Measurements from ENCODE around the gene IFT80. TPM values are rescaled to one million over a fixed set of nuclear protein-coding genes. Genes with fewer than 3 reads are reported as not detected.

The IFT80 gene
- total RNA-seq, 1 experiment from 2014 or later = 9.1 TPM

DNA sequence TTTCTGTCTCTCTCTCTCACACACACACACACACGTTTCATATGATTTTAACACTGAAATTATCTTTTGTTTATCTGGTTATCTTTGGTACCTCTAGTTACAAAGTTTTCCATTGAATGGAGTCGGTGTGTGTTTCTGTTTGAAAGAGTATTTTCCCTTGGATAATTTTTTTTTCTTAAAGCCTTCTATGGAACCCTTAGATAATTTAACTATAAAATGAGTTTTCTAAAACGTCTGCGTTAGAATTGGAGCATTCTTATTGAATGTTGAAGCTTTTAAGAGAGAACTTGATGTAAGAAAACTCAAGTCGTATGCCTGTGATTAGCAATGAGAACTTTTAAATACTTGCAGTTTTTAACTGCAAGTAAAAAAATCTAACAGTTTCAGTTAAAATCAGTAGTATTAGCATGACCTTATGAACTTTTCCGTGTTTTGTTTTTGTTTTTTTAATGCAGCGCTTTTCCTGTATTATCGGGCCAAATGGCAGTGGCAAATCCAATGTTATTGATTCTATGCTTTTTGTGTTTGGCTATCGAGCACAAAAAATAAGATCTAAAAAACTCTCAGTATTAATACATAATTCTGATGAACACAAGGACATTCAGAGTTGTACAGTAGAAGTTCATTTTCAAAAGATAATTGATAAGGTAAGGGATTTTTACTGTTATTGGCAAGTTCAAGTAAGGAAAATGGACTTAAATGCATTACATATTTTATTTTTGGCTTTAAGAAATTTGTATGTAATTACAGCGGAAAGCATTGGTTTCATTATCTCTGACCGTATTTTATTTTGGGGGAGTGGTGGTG, 3.4 kb upstream of the IFT80 start:
- H4K20me1 ChIP-seq (ENCODE audit: low read length) = peaks cover 68% of the 10 kb centered on the region
- DNase-seq (no peak), ATAC-seq (no peak)
- H3K4me3 ChIP-seq (ENCODE audit: low read length) = peak overlapping the region; percentile 92
- H3K79me2 ChIP-seq (ENCODE audit: low read length) = peaks cover 96% of the 10 kb centered on the region
- peak overlapping the region; percentile 95 for H3K4me2 ChIP-seq (ENCODE audit: low read length)
- BruUV-seq (replicated peaks) = no TSS peak
- intact Hi-C loops (cut with micrococcal nuclease) = no loop called here
- ChIA-PET CTCF (no interaction called here), POLR2A (ENCODE audit: unreplicated experiment) (interaction anchor here (0.6 kb wide), 1 partner anchor 1605 kb away, joined by 27 read pairs; no protein-coding TSS in a partner anchor)
- H3K4me1 ChIP-seq (ENCODE audit: insufficient read depth, low read length) = peaks cover 22% of the 10 kb centered on the region
- peak overlapping the region; percentile 97 for H3K9ac ChIP-seq (ENCODE audit: low read length)
- no peaks in the 10 kb centered on the region for H3K9me3 ChIP-seq (ENCODE audit: low read length)
- peaks cover 55% of the 10 kb centered on the region for H3K36me3 ChIP-seq (ENCODE audit: low read depth, low read length)
- peak overlapping the region; percentile 3; the same call in 1 of the 2 replicates for H3K27ac ChIP-seq (ENCODE audit: low read length)
- no peak overlapping the region for H2AFZ ChIP-seq (ENCODE audit: low read length)
- H3K27me3 ChIP-seq (ENCODE audit: low read length) = no peaks in the 10 kb centered on the region
- H3F3A ChIP-seq (ENCODE audit: low read length, unreplicated experiment) = no peaks in the 10 kb centered on the region
- TF ChIP-seq EZH2phosphoT487 (IDR thresholded peaks at IDR 0.05; ENCODE audit: borderline replicate concordance, low read length) (no peak), EZH2 (IDR thresholded peaks at IDR 0.05; ENCODE audit: low read length, unreplicated experiment) (no peak)
- TF ChIP-seq, protein P1, sequence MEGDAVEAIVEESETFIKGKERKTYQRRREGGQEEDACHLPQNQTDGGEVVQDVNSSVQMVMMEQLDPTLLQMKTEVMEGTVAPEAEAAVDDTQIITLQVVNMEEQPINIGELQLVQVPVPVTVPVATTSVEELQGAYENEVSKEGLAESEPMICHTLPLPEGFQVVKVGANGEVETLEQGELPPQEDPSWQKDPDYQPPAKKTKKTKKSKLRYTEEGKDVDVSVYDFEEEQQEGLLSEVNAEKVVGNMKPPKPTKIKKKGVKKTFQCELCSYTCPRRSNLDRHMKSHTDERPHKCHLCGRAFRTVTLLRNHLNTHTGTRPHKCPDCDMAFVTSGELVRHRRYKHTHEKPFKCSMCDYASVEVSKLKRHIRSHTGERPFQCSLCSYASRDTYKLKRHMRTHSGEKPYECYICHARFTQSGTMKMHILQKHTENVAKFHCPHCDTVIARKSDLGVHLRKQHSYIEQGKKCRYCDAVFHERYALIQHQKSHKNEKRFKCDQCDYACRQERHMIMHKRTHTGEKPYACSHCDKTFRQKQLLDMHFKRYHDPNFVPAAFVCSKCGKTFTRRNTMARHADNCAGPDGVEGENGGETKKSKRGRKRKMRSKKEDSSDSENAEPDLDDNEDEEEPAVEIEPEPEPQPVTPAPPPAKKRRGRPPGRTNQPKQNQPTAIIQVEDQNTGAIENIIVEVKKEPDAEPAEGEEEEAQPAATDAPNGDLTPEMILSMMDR (conservative IDR thresholded peaks at IDR 0.05; ENCODE audit: low read depth, low read length) = no peak
- no peaks in the 10 kb centered on the region for H3K9me2 ChIP-seq (replicated peaks; ENCODE audit: low read length)

DNA sequence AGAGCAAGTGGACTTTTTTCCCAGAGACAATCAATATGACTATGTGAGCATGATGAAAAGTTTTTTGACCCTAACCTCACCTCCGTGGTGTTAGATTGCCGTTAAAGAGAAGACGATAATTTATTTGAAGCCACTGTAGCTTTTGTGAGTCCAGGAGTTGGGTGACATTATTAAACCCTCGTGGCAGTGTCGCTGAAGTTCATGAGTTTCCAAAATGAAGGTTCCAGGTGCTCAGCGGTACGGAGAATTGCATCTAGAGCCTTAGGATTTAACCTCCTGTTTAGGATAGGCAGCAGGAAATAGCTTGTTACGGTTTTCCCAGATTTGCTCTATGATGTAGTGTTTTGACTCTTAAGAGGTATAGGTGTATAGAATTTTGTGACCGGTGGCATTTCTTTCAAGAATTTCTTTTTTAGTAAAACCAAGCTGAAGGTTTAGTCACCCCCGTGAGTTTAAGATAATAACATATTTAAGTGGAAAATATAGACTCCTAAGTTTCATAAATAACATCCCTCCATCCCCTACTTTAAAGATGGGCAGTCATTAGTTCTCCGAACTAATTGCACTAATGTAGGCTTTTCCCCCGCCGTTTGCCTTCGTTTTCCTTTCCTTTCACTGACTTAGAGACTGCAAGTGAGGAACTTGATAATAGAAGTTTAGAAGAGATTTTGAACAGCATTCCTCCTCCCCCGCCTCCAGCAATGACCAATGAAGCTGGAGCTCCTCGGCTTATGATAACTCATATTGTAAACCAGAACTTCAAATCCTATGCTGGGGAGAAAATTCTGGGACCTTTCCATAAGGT, 2.5 kb upstream of the IFT80 start:
- CTCF ChIA-PET = no interaction called here
- H3K27me3 ChIP-seq (ENCODE audit: low read length) = no peaks in the 10 kb centered on the region

More for the DNA sequence above, 2.5 kb upstream of the IFT80 start:
- Histone ChIP-seq H4K20me1 (ENCODE audit: low read length) (peaks cover 62% of the 10 kb centered on the region), H3K27ac (ENCODE audit: low read length) (peak overlapping the region; percentile 93), H3K79me2 (ENCODE audit: low read length) (peaks cover 96% of the 10 kb centered on the region), H3K9me3 (ENCODE audit: low read length) (no peaks in the 10 kb centered on the region), H3F3A (ENCODE audit: low read length, unreplicated experiment) (no peaks in the 10 kb centered on the region), H3K9me2 (replicated peaks; ENCODE audit: low read length) (no peaks in the 10 kb centered on the region), H2AFZ (ENCODE audit: low read length) (no peak overlapping the region), H3K4me2 (ENCODE audit: low read length) (peak overlapping the region; percentile 95), H3K4me1 (ENCODE audit: insufficient read depth, low read length) (peaks cover 22% of the 10 kb centered on the region), H3K4me3 (ENCODE audit: low read length) (peak overlapping the region; percentile 92), H3K36me3 (ENCODE audit: low read depth, low read length) (peaks cover 48% of the 10 kb centered on the region), H3K9ac (ENCODE audit: low read length) (peak overlapping the region; percentile 97)
- ATAC-seq (peak; percentile 25; the same call in 1 of the 2 replicates), DNase-seq (peak; percentile 67)
- intact Hi-C loops (cut with micrococcal nuclease) = no loop called here
- BruUV-seq (replicated peaks) = TSS peak; percentile 11
- TF ChIP-seq, protein P1 (conservative IDR thresholded peaks at IDR 0.05; ENCODE audit: low read depth, low read length) = no peak
- TF ChIP-seq EZH2 (IDR thresholded peaks at IDR 0.05; ENCODE audit: low read length, unreplicated experiment) (no peak), EZH2phosphoT487 (IDR thresholded peaks at IDR 0.05; ENCODE audit: borderline replicate concordance, low read length) (no peak)
- POLR2A ChIA-PET (ENCODE audit: unreplicated experiment) = interaction anchor here (0.6 kb wide), 1 partner anchor 1604 kb away, joined by 27 read pairs; no protein-coding TSS in a partner anchor

Measured in PC-3 (cell line).